H1 (cell line): ENCODE measurements around the gene NOS3. TPM values are rescaled to one million over a fixed set of nuclear protein-coding genes. Genes with fewer than 3 reads are reported as not detected.

ENCODE experiments used
- CTCF ChIA-PET: fragments of 300-600 bp; sonication (Branson Sonifier 250); formaldehyde crosslinking; loops from one replicate; lab custom pipeline; 2021; ENCODE audit not compliant: partially characterized antibody; lab: Charles Lee
- POLR2A ChIA-PET: fragments of 300-600 bp; sonication (Branson Sonifier 250); formaldehyde crosslinking; loops from one replicate; lab custom pipeline; 2021; ENCODE audit warnings: inconsistent platforms; ENCODE audit not compliant: partially characterized antibody; lab: Charles Lee
- DNase-seq, 2 experiments: peaks; one replicate each; pipeline versions ENCODE4 v3.0.0 to v3.0.0-alpha.2; 2010 to 2022; ENCODE audit warnings: low spot score in 2 of 2, low read depth in 1 of 2, mixed read lengths in 1 of 2
- FAIRE-seq: peaks from 2 replicates; lab custom pipeline; 2011; peaks lifted over from hg19 to GRCh38; lab: Jason Lieb, UNC
- H2AFZ ChIP-seq: 2 replicates; pipeline ENCODE4 v1.8.1; 2012; ENCODE audit warnings: low read length, inconsistent platforms
- H2AK5ac ChIP-seq: 2 replicates; pipeline ENCODE4 v1.6.1; 2013; ENCODE audit warnings: low read depth, low read length
- H2BK120ac ChIP-seq: replicated peaks from 2 replicates; pipeline ENCODE3; 2013; ENCODE audit warnings: low read depth, low read length, inconsistent platforms
- H2BK12ac ChIP-seq: 2 replicates; pipeline ENCODE4 v1.6.1; 2013; ENCODE audit warnings: low read depth, low read length
- H2BK15ac ChIP-seq: 2 replicates; pipeline ENCODE4 v1.6.1; 2013; ENCODE audit warnings: low read length
- H2BK20ac ChIP-seq: 2 replicates; pipeline ENCODE4 v1.6.1; 2013; ENCODE audit warnings: low read length
- H2BK5ac ChIP-seq: 2 replicates; pipeline ENCODE4 v1.6.1; 2013; ENCODE audit warnings: low read depth, low read length
- H3K14ac ChIP-seq: 2 replicates; pipeline ENCODE4 v1.6.1; 2013; ENCODE audit warnings: inconsistent platforms; ENCODE audit not compliant: insufficient read length
- H3K18ac ChIP-seq: 2 replicates; pipeline ENCODE4 v1.6.1; 2013; ENCODE audit warnings: low read length; ENCODE audit errors: extremely low read depth
- H3K23ac ChIP-seq: 2 replicates; pipeline ENCODE4 v1.6.1; 2013; ENCODE audit warnings: inconsistent platforms; ENCODE audit not compliant: insufficient read length
- H3K23me2 ChIP-seq: 2 replicates; pipeline ENCODE4 v1.6.1; 2013; ENCODE audit warnings: low read depth, low read length
- H3K27ac ChIP-seq: 2 replicates; pipeline ENCODE4 v1.6.1; 2011; ENCODE audit warnings: low read depth, low read length, inconsistent platforms
- H3K27me3 ChIP-seq, 4 experiments: replicated peaks in 1 of 4; 1 replicate in 1 of 4; 2 replicates in 3 of 4; pipeline versions ENCODE4 v1.6.1 to v1.8.1; 2011 to 2013; ENCODE audit warnings: low read length in 3 of 4, mild to moderate bottlenecking in 3 of 4, inconsistent platforms in 2 of 4, mixed read lengths in 2 of 4, moderate library complexity in 1 of 4; ENCODE audit not compliant: control insufficient read depth in 3 of 4, insufficient read depth in 3 of 4; ENCODE audit errors: extremely low read depth in 1 of 4
- H3K36me3 ChIP-seq, 4 experiments: 2 replicates each; pipeline versions ENCODE4 v1.6.1 to v1.8.1; 2011 to 2013; ENCODE audit warnings: mild to moderate bottlenecking in 4 of 4, low read length in 3 of 4, moderate library complexity in 2 of 4, control low read depth in 1 of 4, inconsistent platforms in 1 of 4; ENCODE audit not compliant: insufficient read depth in 4 of 4, control insufficient read depth in 2 of 4
- H3K4ac ChIP-seq: replicated peaks from 2 replicates; pipeline ENCODE3; 2013; ENCODE audit warnings: low read length, low read depth, mixed read lengths, inconsistent platforms; ENCODE audit not compliant: insufficient read length
- H3K4me1 ChIP-seq, 4 experiments: replicated peaks in 1 of 4; 1 replicate in 1 of 4; 2 replicates in 3 of 4; pipeline versions ENCODE4 v1.6.1 to v1.8.1; 2011 to 2013; ENCODE audit warnings: low read length in 3 of 4, inconsistent platforms in 2 of 4, mixed read lengths in 1 of 4; ENCODE audit not compliant: insufficient read depth in 4 of 4, control insufficient read depth in 3 of 4
- H3K4me2 ChIP-seq, 2 experiments: 2 replicates each; pipeline versions ENCODE4 v1.6.1 to v1.8.1; 2011 to 2013; ENCODE audit warnings: low read depth in 2 of 2, low read length in 2 of 2, control low read depth in 1 of 2, inconsistent platforms in 1 of 2, mild to moderate bottlenecking in 1 of 2; ENCODE audit not compliant: insufficient read depth in 1 of 2
- H3K4me3 ChIP-seq, 4 experiments: fragments of 200-600, 300-600 bp in 1 of 4; sonication (generic), shearing (Covaris generic), sonication (Bioruptor Twin) in 1 of 4; 2 replicates each; pipeline versions ENCODE4 v1.5.1 to v1.8.1; 2011 to 2016; ENCODE audit warnings: low read length in 4 of 4, low read depth in 3 of 4, control low read depth in 2 of 4, inconsistent platforms in 2 of 4, mild to moderate bottlenecking in 2 of 4, mixed read lengths in 1 of 4, moderate library complexity in 1 of 4; ENCODE audit not compliant: insufficient read depth in 2 of 4; ENCODE audit errors: extremely low read depth in 1 of 4
- H3K56ac ChIP-seq: replicated peaks from 2 replicates; pipeline ENCODE3; 2013; ENCODE audit warnings: low read depth, mild to moderate bottlenecking, mixed read lengths, low read length, inconsistent platforms; ENCODE audit not compliant: insufficient read length
- H3K79me1 ChIP-seq: 2 replicates; pipeline ENCODE4 v1.6.1; 2013; ENCODE audit warnings: low read depth, low read length, control low read depth
- H3K79me2 ChIP-seq, 2 experiments: 2 replicates each; pipeline versions ENCODE4 v1.6.1 to v1.8.1; 2012 to 2013; ENCODE audit warnings: low read length in 2 of 2, mild to moderate bottlenecking in 2 of 2, inconsistent platforms in 1 of 2; ENCODE audit not compliant: insufficient read depth in 2 of 2, control insufficient read depth in 1 of 2
- H3K9ac ChIP-seq, 4 experiments: replicated peaks in 1 of 4; 1 replicate in 1 of 4; 2 replicates in 3 of 4; pipeline versions ENCODE4 v1.6.1 to v1.8.1; 2011 to 2013; ENCODE audit warnings: low read depth in 3 of 4, low read length in 3 of 4, control low read depth in 2 of 4, mild to moderate bottlenecking in 2 of 4, moderate library complexity in 2 of 4, inconsistent platforms in 1 of 4; ENCODE audit errors: extremely low read depth in 1 of 4
- H3K9me3 ChIP-seq, 2 experiments: 2 replicates each; pipeline versions ENCODE4 v1.6.1 to v1.8.1; 2012 to 2013; ENCODE audit warnings: mild to moderate bottlenecking in 2 of 2, moderate library complexity in 2 of 2, control low read depth in 1 of 2, inconsistent platforms in 1 of 2, low read depth in 1 of 2, low read length in 1 of 2, mixed read lengths in 1 of 2; ENCODE audit not compliant: insufficient read depth in 2 of 2
- H4K20me1 ChIP-seq, 2 experiments: replicated peaks in 1 of 2; 2 replicates each; pipeline versions ENCODE3 to v1.8.1; 2011 to 2013; ENCODE audit warnings: inconsistent platforms in 2 of 2, low read length in 2 of 2, mild to moderate bottlenecking in 1 of 2; ENCODE audit not compliant: insufficient read depth in 2 of 2, control insufficient read depth in 1 of 2
- H4K5ac ChIP-seq: 2 replicates; pipeline ENCODE4 v1.6.1; 2013; ENCODE audit warnings: low read length, low read depth, mixed read lengths, inconsistent platforms; ENCODE audit not compliant: insufficient read length
- H4K8ac ChIP-seq: 2 replicates; pipeline ENCODE4 v1.8.0; 2013; ENCODE audit warnings: mild to moderate bottlenecking, moderate library complexity, low read length, inconsistent platforms; ENCODE audit not compliant: insufficient read depth; ENCODE audit errors: extremely low read depth
- H4K91ac ChIP-seq: replicated peaks from 2 replicates; pipeline ENCODE3; 2013; ENCODE audit warnings: low read length, mixed read lengths, inconsistent platforms; ENCODE audit not compliant: insufficient read length
- CEBPB ChIP-seq: IDR thresholded peaks from 2 replicates; pipeline ENCODE4 v1.6.1; 2012; ENCODE audit warnings: low read depth, low read length
- FOSL1 ChIP-seq: IDR thresholded peaks from 2 replicates; pipeline ENCODE4 v1.6.1; 2011; ENCODE audit warnings: mild to moderate bottlenecking, low read depth, low read length, moderate library complexity; ENCODE audit not compliant: insufficient read depth
- GTF2F1 ChIP-seq: IDR thresholded peaks from 2 replicates; pipeline ENCODE4 v1.6.1; 2012; ENCODE audit warnings: low read depth, low read length, improper control_type of control experiment, borderline replicate concordance
- JUND ChIP-seq: IDR thresholded peaks from 2 replicates; pipeline ENCODE4 v1.6.1; 2011; ENCODE audit warnings: mild to moderate bottlenecking, improper control_type of control experiment, low read length
- SP1 ChIP-seq: IDR thresholded peaks from 2 replicates; pipeline ENCODE4 v1.6.1; 2011; ENCODE audit warnings: low read depth, low read length
- TBP ChIP-seq: IDR thresholded peaks from 2 replicates; pipeline ENCODE4 v1.6.1; 2011; ENCODE audit warnings: low read depth, low read length, improper control_type of control experiment
- WGBS, 2 experiments: shearing (Covaris generic) in 1 of 2; methylation state at CpG; one replicate each; pipeline versions ENCODE4 v1.1.6 to v1.1.7; 2013 to 2015; ENCODE audit warnings: low lambda C conversion rate in 2 of 2, mixed read lengths in 2 of 2, inconsistent platforms in 1 of 2, low coverage in 1 of 2, missing lambda C conversion rate in 1 of 2; ENCODE audit not compliant: insufficient replicate concordance in 2 of 2, insufficient coverage in 1 of 2, insufficient read length in 1 of 2; ENCODE audit errors: extremely low coverage in 1 of 2, missing lambda C conversion rate in 1 of 2; 5-methylcytosine and 5-hydroxymethylcytosine counted together
- polyA plus RNA-seq, 7 experiments: library from polyadenylated mRNA; depleted of rRNA in 3 of 7; stranded (reverse) in 5 of 7; unstranded in 2 of 7; fragments of >200 nt in 5 of 7; fragments of 200-250 nt in 2 of 7; gene quantifications; 1 replicate in 5 of 7; 2 replicates in 1 of 7; 4 replicates in 1 of 7; pipeline versions ENCODE4 v1.2.1 to v1.2.3, GENCODE V29; 2011 to 2013; ENCODE audit warnings: missing spikeins in 2 of 7, mixed read lengths in 2 of 7
- total RNA-seq: library from RNA; stranded (reverse); fragmentation: NEBNext Ultra II Directional; extraction: Animal tissue kit (Norgen Biotek cat#: 25700); gene quantifications from 2 replicates; pipeline ENCODE4 v1.2.1, GENCODE V29; 2021
- TF ChIP-seq, protein P1 (sequence below): IDR thresholded peaks from 2 replicates; pipeline ENCODE4 v1.6.1; 2012; ENCODE audit warnings: inconsistent platforms

NOS3 gene
- total and polyA plus RNA-seq, 2 of the 8 experiments (the other 6 are each of a cell fraction or from before 2014, with no cell fraction given): 4.4 to 16.2 TPM

DNA sequence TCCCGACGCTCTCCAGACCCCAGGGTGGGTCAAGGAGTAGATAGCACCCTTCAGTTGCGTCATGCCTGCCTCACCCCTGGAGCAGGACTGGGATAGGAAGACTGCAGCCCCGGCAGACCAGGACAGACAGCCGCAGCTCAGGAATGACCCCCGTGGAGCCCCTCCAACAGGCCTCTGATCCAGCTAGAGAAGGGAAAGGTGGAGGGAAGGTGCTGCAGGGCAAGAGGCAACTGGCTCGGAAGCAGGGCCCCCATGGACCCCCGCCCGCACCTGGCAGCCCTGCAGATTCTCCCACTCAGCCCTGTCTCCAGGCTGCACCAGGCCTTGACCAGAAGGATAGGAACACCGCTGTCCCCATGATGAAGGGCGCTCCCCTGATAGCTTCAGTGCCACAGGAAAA lies 20.4 kb upstream of the NOS3 start:
- H4K5ac ChIP-seq: no peak overlapping the region
- no peak overlapping the region for H3K56ac ChIP-seq
- no peak overlapping the region for H2BK120ac ChIP-seq
- no peak overlapping the region for H4K8ac ChIP-seq
- DNase-seq: no peak
- H3K27ac ChIP-seq: no peak overlapping the region
- WGBS, 2 experiments: 92% methylated on average over 11 of the region's 11 CpGs; no CpG with 5 or more reads in 1 of the 2 experiments
- H4K20me1 ChIP-seq: peaks cover 0 to 1% of the 10 kb centered on the region in 2 experiments
- H2AK5ac ChIP-seq: no peak overlapping the region
- no peaks in the 10 kb centered on the region for H3K9me3 ChIP-seq
- H2BK12ac ChIP-seq: 0 out of 2 replicates have a peak overlapping the region, but pooled peaks have one; percentile 9
- H3K23me2 ChIP-seq: peaks cover 11% of the 10 kb centered on the region
- TF ChIP-seq SP1 (no peak), JUND (no peak), GTF2F1 (no peak), FOSL1 (no peak), CEBPB (0 out of 2 replicates have a peak, but pooled peaks have one; percentile 7), TBP (no peak)
- TF ChIP-seq, protein P1, sequence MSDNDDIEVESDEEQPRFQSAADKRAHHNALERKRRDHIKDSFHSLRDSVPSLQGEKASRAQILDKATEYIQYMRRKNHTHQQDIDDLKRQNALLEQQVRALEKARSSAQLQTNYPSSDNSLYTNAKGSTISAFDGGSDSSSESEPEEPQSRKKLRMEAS: no peak
- TF ChIP-seq, all 59 proteins: peak for 1
- no peak overlapping the region for H2BK5ac ChIP-seq
- no peak overlapping the region for H4K91ac ChIP-seq
- FAIRE-seq: no peak
- peaks cover 0 to 3% (median 2%) of the 10 kb centered on the region in 4 experiments; a peak in 5 of 7 replicates for H3K27me3 ChIP-seq
- no peaks in the 10 kb centered on the region for H3K79me2 ChIP-seq
- H3K23ac ChIP-seq: no peak overlapping the region
- H2BK20ac ChIP-seq: no peak overlapping the region
- ChIA-PET POLR2A (interaction anchor here (1.4 to 2.4 kb wide), 3 partner anchors 9 to 40 kb away, joined by 3 to 13 read pairs (median 5); no protein-coding TSS in a partner anchor), CTCF (interaction anchor here (0.7 to 27.0 kb wide), 13 partner anchors 4 to 122 kb away, joined by 3 to 797 read pairs (median 4); partner anchors contain the start of genes KCNH2 and NOS3)
- H2AFZ ChIP-seq: no peak overlapping the region
- H3K9ac ChIP-seq: no peak overlapping the region
- no peak overlapping the region; the same call in 1 of the 2 replicates for H3K18ac ChIP-seq
- no peaks in the 10 kb centered on the region for H3K79me1 ChIP-seq
- no peak overlapping the region for H3K14ac ChIP-seq
- H3K4ac ChIP-seq: no peak overlapping the region
- no peak overlapping the region for H3K4me2 ChIP-seq
- peaks cover 2 to 36% (median 23%) of the 10 kb centered on the region in 4 experiments for H3K4me1 ChIP-seq
- H3K4me3 ChIP-seq: no peak overlapping the region
- no peaks in the 10 kb centered on the region for H3K36me3 ChIP-seq
- H2BK15ac ChIP-seq: peak overlapping the region; percentile 31; the same call in 1 of the 2 replicates
